Thoracic aorta (tissue), 2 donors: ENCODE measurements around the gene ATF7IP. TPM values are rescaled to one million over a fixed set of nuclear protein-coding genes. Genes with fewer than 3 reads are reported as not detected.

Experiments
- ATAC-seq: fragments of 150-250 bp; one replicate; pipeline ENCODE4 v1.8.0; 2017; ENCODE audit warnings: low read depth; ENCODE audit not compliant: insufficient number of reproducible peaks, low FRiP score
- DNase-seq: peaks from one replicate; pipeline ENCODE4 v3.0.0-alpha.2; 2020; ENCODE audit warnings: low spot score
- H3K27ac ChIP-seq, 2 donors: fragments of 200-600 bp; sonication (generic); 1 replicate in 1 of 2; 2 replicates in 1 of 2; pipeline ENCODE4 v1.5.1; 2016; ENCODE audit warnings: mild to moderate bottlenecking in 2 of 2, moderate library complexity in 2 of 2
- H3K27me3 ChIP-seq: fragments of 200-600 bp; sonication (generic); replicated peaks from 2 replicates; pipeline ENCODE4 v1.6.0; 2016; ENCODE audit warnings: mild to moderate bottlenecking; ENCODE audit not compliant: insufficient read depth
- H3K36me3 ChIP-seq: fragments of 200-600 bp; sonication (generic); one replicate; pipeline ENCODE4 v1.5.1; 2016
- H3K4me1 ChIP-seq, 2 donors: fragments of 200-600 bp; sonication (generic); 1 replicate in 1 of 2; 2 replicates in 1 of 2; pipeline versions ENCODE4 v1.5.1 to v1.6.0; 2016; ENCODE audit warnings: low read depth in 2 of 2, mild to moderate bottlenecking in 1 of 2; ENCODE audit not compliant: control insufficient read depth in 1 of 2
- H3K4me3 ChIP-seq: fragments of 200-600 bp; sonication (generic); 2 replicates; pipeline ENCODE4 v1.5.1; 2016; ENCODE audit warnings: mild to moderate bottlenecking
- H3K9me3 ChIP-seq: fragments of 200-600 bp; sonication (generic); 2 replicates; pipeline ENCODE4 v1.5.1; 2016
- total RNA-seq, 2 donors: library from RNA; depleted of rRNA; stranded (reverse); fragments of >200 nt; gene quantifications; one replicate each; pipeline versions ENCODE4 v1.1.0 to v1.2.3, GENCODE V29; 2016
- TF ChIP-seq, protein P1 (sequence below): fragments of 200-600 bp; sonication (generic); IDR thresholded peaks from one replicate; pipeline ENCODE4 v1.5.1; 2019; ENCODE audit warnings: antibody characterized with exemption

ATF7IP gene
- total RNA-seq, 2 donors from 2014 or later = 41.0 to 41.7 TPM

GRCh38 chr12:14495326-14495725 is 129.8 kb downstream of the ATF7IP start:
- Histone ChIP-seq H3K4me3 (no peak overlapping the region), H3K4me1 (no peaks in the 10 kb centered on the region), H3K27me3 (no peaks in the 10 kb centered on the region), H3K36me3 (peaks cover 42% of the 10 kb centered on the region), H3K9me3 (no peaks in the 10 kb centered on the region), H3K27ac (no peak overlapping the region)
- DNase-seq (no peak), ATAC-seq (no peak)
- TF ChIP-seq, protein P1, sequence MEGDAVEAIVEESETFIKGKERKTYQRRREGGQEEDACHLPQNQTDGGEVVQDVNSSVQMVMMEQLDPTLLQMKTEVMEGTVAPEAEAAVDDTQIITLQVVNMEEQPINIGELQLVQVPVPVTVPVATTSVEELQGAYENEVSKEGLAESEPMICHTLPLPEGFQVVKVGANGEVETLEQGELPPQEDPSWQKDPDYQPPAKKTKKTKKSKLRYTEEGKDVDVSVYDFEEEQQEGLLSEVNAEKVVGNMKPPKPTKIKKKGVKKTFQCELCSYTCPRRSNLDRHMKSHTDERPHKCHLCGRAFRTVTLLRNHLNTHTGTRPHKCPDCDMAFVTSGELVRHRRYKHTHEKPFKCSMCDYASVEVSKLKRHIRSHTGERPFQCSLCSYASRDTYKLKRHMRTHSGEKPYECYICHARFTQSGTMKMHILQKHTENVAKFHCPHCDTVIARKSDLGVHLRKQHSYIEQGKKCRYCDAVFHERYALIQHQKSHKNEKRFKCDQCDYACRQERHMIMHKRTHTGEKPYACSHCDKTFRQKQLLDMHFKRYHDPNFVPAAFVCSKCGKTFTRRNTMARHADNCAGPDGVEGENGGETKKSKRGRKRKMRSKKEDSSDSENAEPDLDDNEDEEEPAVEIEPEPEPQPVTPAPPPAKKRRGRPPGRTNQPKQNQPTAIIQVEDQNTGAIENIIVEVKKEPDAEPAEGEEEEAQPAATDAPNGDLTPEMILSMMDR = no peak

- ATAC-seq = no peak
- TF ChIP-seq, protein P1 = no peak
- no peak for DNase-seq
- Histone ChIP-seq H3K9me3 (no peaks in the 10 kb centered on the region), H3K36me3 (no peaks in the 10 kb centered on the region), H3K4me3 (no peak overlapping the region), H3K27ac (no peak overlapping the region), H3K27me3 (no peaks in the 10 kb centered on the region), H3K4me1 (no peaks in the 10 kb centered on the region)
Measured at GRCh38 chr12:14505626-14506596, 140.4 kb downstream of the ATF7IP start.

GRCh38 chr12:14510574-14510973 is 145.1 kb downstream of the ATF7IP start:
- ATAC-seq (no peak), DNase-seq (no peak)
- Histone ChIP-seq H3K4me1 (no peaks in the 10 kb centered on the region), H3K27me3 (no peaks in the 10 kb centered on the region), H3K9me3 (no peaks in the 10 kb centered on the region), H3K4me3 (no peak overlapping the region), H3K36me3 (no peaks in the 10 kb centered on the region), H3K27ac (no peak overlapping the region)
- TF ChIP-seq, protein P1 = no peak

DNA sequence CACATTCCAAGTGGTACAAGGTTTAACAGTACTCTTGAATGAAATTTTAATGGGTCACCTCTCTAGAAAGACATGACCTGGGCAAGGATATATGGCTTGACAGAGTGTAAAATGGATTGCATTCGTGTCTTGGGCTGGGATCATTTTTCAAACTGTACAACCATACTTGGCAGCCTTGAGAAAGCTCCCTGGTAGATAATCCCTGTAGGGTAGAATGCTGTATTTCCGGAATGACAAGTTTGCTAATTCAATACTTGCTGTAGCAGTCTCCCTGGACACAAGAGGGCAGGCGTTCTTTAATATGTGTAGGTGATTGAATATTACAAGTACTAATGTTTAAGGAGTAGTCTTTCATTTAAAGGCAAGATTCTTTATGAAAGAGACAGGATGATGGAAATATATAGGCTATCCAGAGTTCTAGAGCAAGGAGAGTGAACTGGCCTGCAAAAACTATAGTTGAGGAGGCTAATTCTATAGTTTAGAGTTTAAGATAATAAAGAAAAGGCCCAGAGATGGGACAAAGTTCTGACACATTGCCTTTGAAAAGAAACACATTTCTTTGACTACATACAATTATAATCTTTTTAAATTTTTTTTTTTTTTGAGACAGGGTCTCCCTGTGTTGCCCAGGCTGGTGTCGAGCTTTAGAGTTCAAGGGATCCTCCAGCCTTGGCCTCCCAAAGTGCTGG is 148.8 kb downstream of the ATF7IP start:
- H3K9me3 ChIP-seq = no peaks in the 10 kb centered on the region
- no peaks in the 10 kb centered on the region for H3K4me1 ChIP-seq
- H3K36me3 ChIP-seq = no peaks in the 10 kb centered on the region
- no peaks in the 10 kb centered on the region for H3K27me3 ChIP-seq
- no peak overlapping the region for H3K4me3 ChIP-seq
- ATAC-seq = no peak
- TF ChIP-seq, protein P1 = peak; percentile 29
- no peak overlapping the region for H3K27ac ChIP-seq
- no peak for DNase-seq

DNA sequence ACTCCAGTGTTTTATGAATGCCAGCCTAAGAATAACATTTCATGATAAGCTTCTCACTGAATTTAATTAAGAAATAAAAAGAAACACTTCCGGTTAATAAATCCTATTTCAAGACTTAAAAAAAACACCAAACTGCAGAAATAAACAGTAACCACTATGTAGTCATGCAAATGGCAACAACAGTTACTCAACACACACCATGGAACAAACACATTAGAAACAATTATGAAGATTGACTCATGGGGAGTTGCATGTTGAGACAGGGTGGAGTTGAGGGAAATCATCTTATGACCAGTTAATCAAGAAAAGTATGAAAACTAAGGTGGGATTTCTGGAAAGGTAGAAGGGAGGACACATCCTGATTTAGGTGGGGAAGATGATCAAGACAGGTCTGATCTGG is 149.5 kb downstream of the ATF7IP start:
- TF ChIP-seq, protein P1 = no peak
- no peak overlapping the region for H3K27ac ChIP-seq
- no peak for ATAC-seq

More for the DNA sequence above, 149.5 kb downstream of the ATF7IP start:
- no peaks in the 10 kb centered on the region for H3K36me3 ChIP-seq
- no peaks in the 10 kb centered on the region for H3K9me3 ChIP-seq
- no peaks in the 10 kb centered on the region for H3K27me3 ChIP-seq
- H3K4me3 ChIP-seq = no peak overlapping the region
- no peaks in the 10 kb centered on the region for H3K4me1 ChIP-seq
- DNase-seq = no peak
